Keratinocyte (primary cell): Measurements from ENCODE around the gene MRPL40.

ENCODE experiments used
- CTCF ChIP-seq, 3 experiments: IDR thresholded peaks in 1 of 3; conservative IDR thresholded peaks in 1 of 3; optimal IDR thresholded peaks in 1 of 3; 2 replicates in 2 of 3; 3 replicates in 1 of 3; pipeline versions ENCODE3 to v1.5.1; 2011; ENCODE audit warnings: low read length in 3 of 3, mild to moderate bottlenecking in 3 of 3, moderate library complexity in 2 of 3, control low read depth in 1 of 3, inconsistent platforms in 1 of 3; ENCODE audit not compliant: insufficient read depth in 2 of 3; ENCODE audit errors: extremely low read depth in 1 of 3
- EZH2 ChIP-seq: IDR thresholded peaks from one replicate; pipeline ENCODE4 v1.6.1; 2012; ENCODE audit warnings: inconsistent platforms, mild to moderate bottlenecking, low read length, moderate library complexity

GRCh38 chr22:19455585-19456370 is 23.4 kb downstream of the MRPL40 start:
- no peak for TF ChIP-seq CTCF (optimal IDR thresholded peaks at IDR 0.05 in 1 of 3, IDR thresholded peaks at IDR 0.05 in 1 of 3, conservative IDR thresholded peaks at IDR 0.05 in 1 of 3; ENCODE audit: extremely low read depth in 1 of 3, insufficient read depth in 2 of 3, low read length in 3 of 3)
- no peak for TF ChIP-seq EZH2
